HepG2 (cell line): ENCODE measurements around the gene TCAP. TPM values are rescaled to one million over a fixed set of nuclear protein-coding genes. Genes with fewer than 3 reads are reported as not detected.

Experiments used
- ARNT2 ChIP-seq: sonication (generic); formaldehyde crosslinking; IDR thresholded peaks from 2 replicates; pipeline ENCODE4 v1.8.0; 2022; ENCODE audit warnings: mild to moderate bottlenecking, low read depth, missing genetic modification reagents, moderate library complexity
- ATAD3A ChIP-seq: sonication (generic); formaldehyde crosslinking; IDR thresholded peaks from 2 replicates; pipeline ENCODE4 v1.4.0; 2020; ENCODE audit warnings: missing genetic modification reagents
- CHD4 ChIP-seq: fragments of 200-600 bp; sonication (generic); IDR thresholded peaks from 2 replicates; pipeline ENCODE4 v1.7.0; 2017; ENCODE audit warnings: mild to moderate bottlenecking, low read length, borderline replicate concordance
- DNMT1 ChIP-seq: sonication (generic); formaldehyde crosslinking; IDR thresholded peaks from 2 replicates; pipeline ENCODE4 v1.5.1; 2020; ENCODE audit warnings: mild to moderate bottlenecking, missing genetic modification reagents
- FOXO4 ChIP-seq: sonication (generic); formaldehyde crosslinking; conservative IDR thresholded peaks from 2 replicates; pipeline ENCODE4 v1.8.1; 2023; ENCODE audit warnings: missing genetic modification reagents
- GABPB1 ChIP-seq: IDR thresholded peaks from 2 replicates; pipeline ENCODE4 v1.6.1; 2016; ENCODE audit warnings: mild to moderate bottlenecking, missing genetic modification reagents, moderate library complexity, missing compliant biosample characterization
- GATAD1 ChIP-seq: IDR thresholded peaks from 2 replicates; pipeline ENCODE4 v1.6.1; 2016; ENCODE audit warnings: missing genetic modification reagents, missing compliant biosample characterization
- HDAC1 ChIP-seq: sonication (generic); formaldehyde crosslinking; IDR thresholded peaks from 2 replicates; pipeline ENCODE4 v1.5.1; 2020; ENCODE audit warnings: mild to moderate bottlenecking, missing genetic modification reagents
- KDM6A ChIP-seq: IDR thresholded peaks from 2 replicates; pipeline ENCODE4 v1.6.1; 2016; ENCODE audit warnings: low read depth
- MED8 ChIP-seq: sonication (generic); formaldehyde crosslinking; IDR thresholded peaks from 2 replicates; pipeline ENCODE4 v1.8.1; 2023; ENCODE audit warnings: mild to moderate bottlenecking, missing genetic modification reagents; ENCODE audit not compliant: insufficient replicate concordance
- MLXIP ChIP-seq: sonication (generic); formaldehyde crosslinking; IDR thresholded peaks from 2 replicates; pipeline ENCODE4 v1.9.0; 2021; ENCODE audit warnings: missing genetic modification reagents, borderline replicate concordance
- MNT ChIP-seq: fragments of 450-650 bp; IDR thresholded peaks from 2 replicates; pipeline ENCODE4 v1.6.1; 2016
- MXD1 ChIP-seq: sonication (generic); formaldehyde crosslinking; IDR thresholded peaks from 2 replicates; pipeline ENCODE4 v1.4.0; 2020; ENCODE audit warnings: mild to moderate bottlenecking, missing genetic modification reagents
- PAWR ChIP-seq: sonication (generic); formaldehyde crosslinking; IDR thresholded peaks from 2 replicates; pipeline ENCODE4 v1.4.0; 2020; ENCODE audit warnings: missing genetic modification reagents, mild to moderate bottlenecking, borderline replicate concordance
- ZBTB14 ChIP-seq: sonication (generic); formaldehyde crosslinking; IDR thresholded peaks from 2 replicates; pipeline ENCODE4 v1.4.0; 2020; ENCODE audit warnings: missing genetic modification reagents
- ZFP36L2 ChIP-seq: sonication (generic); formaldehyde crosslinking; IDR thresholded peaks from 2 replicates; pipeline ENCODE4 v1.4.0; 2020; ENCODE audit warnings: missing genetic modification reagents
- ZNF317 ChIP-seq: sonication (generic); formaldehyde crosslinking; IDR thresholded peaks from 2 replicates; pipeline ENCODE4 v1.5.0; 2020; ENCODE audit warnings: mild to moderate bottlenecking, missing genetic modification reagents
- ZNF460 ChIP-seq: sonication (generic); formaldehyde crosslinking; IDR thresholded peaks from 2 replicates; pipeline ENCODE4 v1.5.1; 2020; ENCODE audit warnings: missing genetic modification reagents, mild to moderate bottlenecking, borderline replicate concordance
- ZNF484 ChIP-seq: sonication (generic); formaldehyde crosslinking; IDR thresholded peaks from 2 replicates; pipeline ENCODE4 v1.5.1; 2020; ENCODE audit warnings: mild to moderate bottlenecking, low read depth, missing genetic modification reagents, borderline replicate concordance
- ZNF512 ChIP-seq: sonication (generic); formaldehyde crosslinking; IDR thresholded peaks from 2 replicates; pipeline ENCODE4 v1.4.0; 2020; ENCODE audit warnings: mild to moderate bottlenecking, missing genetic modification reagents
- polyA plus RNA-seq, 8 experiments: library from polyadenylated mRNA; depleted of rRNA in 3 of 8; stranded (reverse) in 7 of 8; unstranded in 1 of 8; fragments of >200 nt; fragmentation: Illumina TruSeq in 4 of 8; extraction: Trizol in 4 of 8; gene quantifications; 2 replicates each; pipeline versions ENCODE4 v1.2.1 to v1.2.3, GENCODE V29; 2011 to 2016; ENCODE audit warnings: low read depth in 4 of 8, missing spikeins in 1 of 8, mixed read lengths in 1 of 8; ENCODE audit not compliant: insufficient read depth in 1 of 8
- total RNA-seq, 5 experiments: library from RNA; depleted of rRNA; stranded (reverse); fragments of >200 nt; fragmentation: Illumina TruSeq; extraction: Trizol; gene quantifications; 2 replicates each; pipeline ENCODE4 v1.2.3, GENCODE V29; 2016; ENCODE audit warnings: low read depth in 1 of 5

Gene TCAP
- total and polyA plus RNA-seq, 2 of the 13 experiments (the other 11 are each of a cell fraction or from before 2014, with no cell fraction given): 0.24 to 0.65 TPM

GRCh38 chr17:39617446-39618245, 47.5 kb upstream of the TCAP start (continued):
- TF ChIP-seq HDAC1 (CRISPR knock-in tag) (no peak), MXD1 (0 out of 2 replicates have a peak, but pooled peaks have one; percentile 23), GATAD1 (no peak), ZNF317 (CRISPR knock-in tag) (no peak), MNT (no peak), FOXO4 (CRISPR knock-in tag) (no peak), ARNT2 (CRISPR knock-in tag) (no peak), PAWR (no peak), GABPB1 (CRISPR knock-in tag) (peak; percentile 57; the same call in 1 of the 2 replicates), CHD4 (no peak), ZNF512 (CRISPR knock-in tag) (no peak), ZNF460 (CRISPR knock-in tag) (no peak), MED8 (CRISPR knock-in tag) (no peak), ZNF484 (no peak), ZFP36L2 (CRISPR knock-in tag) (no peak), ZBTB14 (CRISPR knock-in tag) (no peak), DNMT1 (no peak), KDM6A (CRISPR knock-in tag) (no peak), MLXIP (CRISPR knock-in tag) (no peak), ATAD3A (CRISPR knock-in tag) (no peak)
